GM21825 (cell line): ENCODE data around the gene BOC.

Source experiments
- ATAC-seq: cut with Tn5 transposase; IDR thresholded peaks from one replicate; pipeline ENCODE4 v1.9.1; 2021; ENCODE audit warnings: mild to moderate bottlenecking, moderate library complexity; ENCODE audit not compliant: unreplicated experiment

The BOC gene

DNA sequence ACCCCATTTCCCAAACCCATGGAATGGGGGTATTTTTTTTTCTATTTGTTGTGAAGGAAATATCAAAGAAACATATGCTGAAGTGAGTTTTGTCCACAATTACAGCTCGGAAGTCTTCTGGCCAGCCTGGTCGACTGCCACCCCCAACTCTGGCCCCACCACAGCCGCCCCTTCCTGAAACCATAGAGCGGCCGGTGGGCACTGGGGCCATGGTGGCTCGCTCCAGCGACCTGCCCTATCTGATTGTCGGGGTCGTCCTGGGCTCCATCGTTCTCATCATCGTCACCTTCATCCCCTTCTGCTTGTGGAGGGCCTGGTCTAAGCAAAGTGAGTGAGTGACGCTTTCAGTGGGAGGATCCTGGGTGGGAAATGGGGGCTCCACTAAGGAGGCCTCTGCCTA, 71.9 kb downstream of the BOC start:
- no peak for ATAC-seq

GRCh38 chr3:113284453-113285050, 73.2 kb downstream of the BOC start:
- no peak for ATAC-seq

- ATAC-seq, result no peak
Measured at GRCh38 chr3:113285226-113285625, 73.9 kb downstream of the BOC start.

DNA sequence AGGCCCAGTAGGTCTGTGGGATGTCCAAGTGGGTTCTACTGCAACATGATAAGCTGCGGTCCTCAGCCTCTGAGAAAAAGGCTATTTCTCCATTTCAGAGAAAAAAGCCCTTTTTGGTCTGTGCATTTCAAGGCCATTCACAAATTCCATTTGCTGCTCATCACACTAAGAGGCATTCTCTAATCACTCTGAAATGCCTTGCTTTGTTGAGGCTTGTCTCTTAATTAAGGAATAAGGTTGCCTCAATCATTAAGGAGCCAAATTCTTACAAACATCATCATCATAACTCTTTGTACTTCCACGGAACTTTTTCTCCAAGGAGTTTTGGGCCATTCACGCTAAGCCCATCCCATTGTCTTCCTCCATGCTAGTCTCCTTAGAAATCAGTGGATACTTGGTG, 74.4 kb downstream of the BOC start:
- no peak for ATAC-seq

DNA sequence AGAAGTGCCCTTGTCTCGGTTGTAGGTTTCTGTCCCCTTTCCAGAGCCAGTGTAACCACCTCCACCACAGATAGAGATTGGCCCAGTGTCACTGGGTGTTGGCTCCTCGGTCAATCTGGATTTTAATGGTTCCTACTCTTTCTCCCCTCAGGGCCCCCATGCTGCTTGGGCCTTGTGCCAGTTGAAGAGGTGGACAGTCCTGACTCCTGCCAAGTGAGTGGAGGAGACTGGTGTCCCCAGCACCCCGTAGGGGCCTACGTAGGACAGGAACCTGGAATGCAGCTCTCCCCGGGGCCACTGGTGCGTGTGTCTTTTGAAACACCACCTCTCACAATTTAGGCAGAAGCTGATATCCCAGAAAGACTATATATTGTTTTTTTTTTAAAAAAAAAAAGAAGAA, 75.2 kb downstream of the BOC start:
- ATAC-seq, result no peak

DNA sequence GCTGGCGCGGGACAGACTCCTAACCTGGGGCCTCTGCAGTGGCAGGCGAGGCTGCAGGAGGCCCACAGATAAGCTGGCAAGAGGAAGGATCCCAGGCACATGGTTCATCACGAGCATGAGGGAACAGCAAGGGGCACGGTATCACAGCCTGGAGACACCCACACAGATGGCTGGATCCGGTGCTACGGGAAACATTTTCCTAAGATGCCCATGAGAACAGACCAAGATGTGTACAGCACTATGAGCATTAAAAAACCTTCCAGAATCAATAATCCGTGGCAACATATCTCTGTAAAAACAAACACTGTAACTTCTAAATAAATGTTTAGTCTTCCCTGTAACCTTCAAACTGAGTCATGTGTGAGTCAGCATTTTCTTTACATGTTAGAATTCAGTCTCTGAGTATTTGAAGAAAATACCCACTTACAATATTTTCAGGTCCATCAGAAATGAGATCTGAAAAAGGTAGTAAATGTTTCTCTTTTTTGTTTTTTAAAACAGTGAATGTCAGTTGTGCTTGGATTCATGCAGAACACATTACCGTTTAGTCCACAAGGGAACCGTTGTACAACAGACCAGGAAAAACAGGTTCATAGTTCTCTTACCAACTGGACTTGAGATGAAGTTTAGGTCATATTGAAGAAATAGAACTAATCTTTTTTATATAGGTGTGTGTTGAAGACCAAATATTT, 75.9 kb downstream of the BOC start:
- no peak for ATAC-seq

- no peak for ATAC-seq
Measured at GRCh38 chr3:113287803-113288648, 76.7 kb downstream of the BOC start.

GRCh38 chr3:113288881-113289280, 77.5 kb downstream of the BOC start:
- ATAC-seq, result no peak

GRCh38 chr3:113291572-113291971, 80.2 kb downstream of the BOC start:
- ATAC-seq, result no peak

GRCh38 chr3:113292933-113293332, 81.6 kb downstream of the BOC start:
- ATAC-seq, result no peak

DNA sequence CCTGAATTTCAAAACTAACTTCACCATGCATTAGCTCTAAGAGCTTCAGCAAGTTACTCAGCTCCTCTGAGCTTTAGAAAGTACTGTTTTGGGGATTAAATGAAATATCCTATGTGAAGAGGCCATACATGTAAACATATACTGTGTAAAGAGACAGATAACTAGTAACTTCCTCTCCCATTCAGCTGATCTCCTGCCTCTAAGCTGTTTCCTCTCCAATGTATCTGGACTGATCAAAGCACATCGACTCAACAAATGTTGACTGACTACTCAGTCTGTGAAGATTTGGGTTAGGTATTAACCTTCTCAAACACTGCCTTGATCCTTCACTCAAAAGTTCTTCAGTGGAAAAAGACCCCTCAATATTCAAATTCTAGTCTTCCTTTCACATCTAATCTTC, 82.0 kb downstream of the BOC start:
- no peak for ATAC-seq

GRCh38 chr3:113295463-113295862, 84.1 kb downstream of the BOC start:
- no peak for ATAC-seq

DNA sequence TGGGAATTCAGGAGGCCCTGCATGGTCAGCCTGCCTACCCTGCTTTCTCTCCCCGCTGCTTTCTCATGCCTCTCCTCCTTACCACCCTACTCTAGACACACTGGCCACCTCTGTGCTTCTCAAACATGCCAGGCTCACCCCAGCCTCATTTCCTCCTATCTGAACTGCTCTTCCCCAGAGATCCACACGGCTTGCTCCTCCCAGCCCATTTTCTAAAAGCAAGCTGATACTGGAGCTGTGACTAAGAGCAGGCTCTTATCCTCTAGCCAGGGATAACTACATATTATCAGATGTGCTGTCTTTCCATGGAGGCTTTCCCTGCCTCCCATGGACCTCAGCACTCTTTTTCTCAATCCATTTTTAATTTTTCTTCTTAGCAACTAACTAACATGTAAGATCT, 85.9 kb downstream of the BOC start:
- ATAC-seq, result no peak

- no peak for ATAC-seq
Measured at GRCh38 chr3:113297841-113298240, 86.5 kb downstream of the BOC start.

DNA sequence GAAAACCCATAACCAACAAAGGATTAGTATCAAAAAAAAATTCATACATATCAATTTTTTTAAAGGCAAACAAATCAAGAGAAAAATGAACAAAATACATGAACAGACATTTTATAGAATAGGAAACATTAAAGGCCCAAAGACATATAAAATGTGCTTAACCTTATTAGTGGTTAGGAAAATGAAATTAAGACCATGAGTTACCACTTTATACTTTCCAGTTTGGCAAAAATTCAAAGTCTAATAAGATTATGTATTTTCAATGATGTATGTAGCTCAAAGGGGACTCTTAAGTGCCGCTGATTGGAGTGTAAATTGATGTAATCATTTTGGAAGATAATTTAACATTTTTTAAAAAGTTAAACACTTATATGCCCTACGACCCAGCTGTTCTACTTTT, 89.2 kb downstream of the BOC start:
- ATAC-seq, result no peak

- no peak for ATAC-seq
Measured at GRCh38 chr3:113304102-113304501, 92.7 kb downstream of the BOC start.

- ATAC-seq, result no peak
Measured at GRCh38 chr3:113304856-113305540, 93.6 kb downstream of the BOC start.

GRCh38 chr3:113310960-113311359, 99.6 kb downstream of the BOC start:
- no peak for ATAC-seq

GRCh38 chr3:113312416-113312815, 101.1 kb downstream of the BOC start:
- no peak for ATAC-seq

DNA sequence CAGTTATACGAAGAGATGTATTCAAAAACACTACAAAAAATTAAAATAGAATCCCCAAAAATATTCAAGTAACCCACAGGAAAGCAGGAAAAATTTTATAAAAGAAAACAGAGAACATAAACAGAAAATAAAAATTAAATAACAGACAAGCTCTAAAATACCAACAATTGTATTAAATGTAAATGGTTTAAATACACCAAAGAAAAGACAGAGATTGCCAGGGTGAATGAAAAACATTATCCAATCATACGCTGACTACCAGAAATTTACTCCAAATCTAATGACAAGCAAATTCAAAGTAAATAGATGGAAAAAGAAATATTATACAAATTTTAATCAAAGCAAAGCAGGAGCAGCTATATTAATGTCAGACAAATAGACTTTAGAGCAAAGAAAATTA, 103.6 kb downstream of the BOC start:
- no peak for ATAC-seq

DNA sequence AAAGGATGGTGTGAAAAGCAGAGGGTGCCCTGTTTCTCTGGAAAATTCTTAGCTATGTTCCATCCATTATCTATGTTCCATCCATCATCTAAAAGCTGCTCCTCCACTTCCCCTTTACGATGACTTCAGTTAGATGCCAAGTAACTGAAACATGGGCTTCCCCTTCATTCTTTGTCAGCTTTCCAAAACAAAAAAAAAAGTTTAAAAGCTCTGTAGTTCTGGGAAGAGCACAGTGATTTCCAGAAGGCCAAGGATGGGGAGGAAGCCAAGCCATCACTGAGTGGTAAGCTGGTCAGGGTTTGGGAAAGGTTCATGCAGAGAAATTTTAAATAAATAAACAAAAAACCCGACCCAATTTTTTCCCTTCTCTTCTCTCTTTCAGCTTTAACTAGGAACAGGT, 118.4 kb downstream of the BOC start:
- ATAC-seq, result no peak
